Measurements from ENCODE around the gene AIFM2.

DNA sequence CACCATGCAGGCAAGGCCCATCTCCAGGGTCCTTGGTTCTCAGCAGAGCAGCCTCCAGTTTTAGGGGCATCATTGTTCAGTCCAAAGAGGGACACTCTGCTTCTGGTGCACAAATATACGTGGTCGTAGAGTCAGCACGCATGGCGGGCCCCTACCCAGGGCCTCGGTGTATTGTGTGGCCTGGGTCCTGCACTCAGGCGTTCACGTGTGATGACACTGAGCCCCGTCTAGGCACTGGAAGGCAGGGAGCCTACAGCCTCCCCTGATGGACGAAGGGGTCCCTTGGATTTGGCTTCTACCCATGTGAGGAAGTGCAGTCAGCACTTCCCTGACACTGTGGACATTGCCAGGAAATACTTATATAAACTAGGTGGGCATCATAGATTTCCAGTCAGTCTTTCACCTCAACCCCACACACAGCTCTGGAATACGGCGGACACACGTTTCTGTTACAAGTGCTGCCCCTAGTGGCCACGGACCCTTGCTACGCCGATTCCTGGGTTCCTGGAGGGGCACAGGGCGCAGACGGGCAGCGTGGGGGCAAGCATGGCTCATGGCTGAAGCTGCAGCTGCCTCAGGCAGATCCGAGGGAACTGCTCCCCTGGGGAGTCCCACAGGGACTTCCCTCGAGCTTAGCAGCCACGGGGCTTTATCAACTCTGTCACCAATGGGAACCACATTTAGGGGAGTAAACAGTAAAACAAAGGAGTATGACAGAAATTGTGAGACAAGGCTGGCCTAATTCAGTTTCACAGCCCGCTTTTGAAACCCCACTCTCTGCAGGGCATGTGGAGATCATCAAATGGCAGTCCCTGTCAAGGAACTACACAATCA lies 25.4 kb downstream of the AIFM2 start:
- TF ChIP-seq, protein P1, sequence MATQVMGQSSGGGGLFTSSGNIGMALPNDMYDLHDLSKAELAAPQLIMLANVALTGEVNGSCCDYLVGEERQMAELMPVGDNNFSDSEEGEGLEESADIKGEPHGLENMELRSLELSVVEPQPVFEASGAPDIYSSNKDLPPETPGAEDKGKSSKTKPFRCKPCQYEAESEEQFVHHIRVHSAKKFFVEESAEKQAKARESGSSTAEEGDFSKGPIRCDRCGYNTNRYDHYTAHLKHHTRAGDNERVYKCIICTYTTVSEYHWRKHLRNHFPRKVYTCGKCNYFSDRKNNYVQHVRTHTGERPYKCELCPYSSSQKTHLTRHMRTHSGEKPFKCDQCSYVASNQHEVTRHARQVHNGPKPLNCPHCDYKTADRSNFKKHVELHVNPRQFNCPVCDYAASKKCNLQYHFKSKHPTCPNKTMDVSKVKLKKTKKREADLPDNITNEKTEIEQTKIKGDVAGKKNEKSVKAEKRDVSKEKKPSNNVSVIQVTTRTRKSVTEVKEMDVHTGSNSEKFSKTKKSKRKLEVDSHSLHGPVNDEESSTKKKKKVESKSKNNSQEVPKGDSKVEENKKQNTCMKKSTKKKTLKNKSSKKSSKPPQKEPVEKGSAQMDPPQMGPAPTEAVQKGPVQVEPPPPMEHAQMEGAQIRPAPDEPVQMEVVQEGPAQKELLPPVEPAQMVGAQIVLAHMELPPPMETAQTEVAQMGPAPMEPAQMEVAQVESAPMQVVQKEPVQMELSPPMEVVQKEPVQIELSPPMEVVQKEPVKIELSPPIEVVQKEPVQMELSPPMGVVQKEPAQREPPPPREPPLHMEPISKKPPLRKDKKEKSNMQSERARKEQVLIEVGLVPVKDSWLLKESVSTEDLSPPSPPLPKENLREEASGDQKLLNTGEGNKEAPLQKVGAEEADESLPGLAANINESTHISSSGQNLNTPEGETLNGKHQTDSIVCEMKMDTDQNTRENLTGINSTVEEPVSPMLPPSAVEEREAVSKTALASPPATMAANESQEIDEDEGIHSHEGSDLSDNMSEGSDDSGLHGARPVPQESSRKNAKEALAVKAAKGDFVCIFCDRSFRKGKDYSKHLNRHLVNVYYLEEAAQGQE (IDR thresholded peaks at IDR 0.05) = no peak
- TF ChIP-seq MAFK (IDR thresholded peaks at IDR 0.05; ENCODE audit: partially characterized antibody) (no peak), ZFP36 (IDR thresholded peaks at IDR 0.05; ENCODE audit: borderline replicate concordance, partially characterized antibody) (no peak), EP300 (IDR thresholded peaks at IDR 0.05) (no peak), SMC3 (IDR thresholded peaks at IDR 0.05) (no peak), POLR2A (IDR thresholded peaks at IDR 0.05; ENCODE audit: low read length) (no peak), MAZ (IDR thresholded peaks at IDR 0.05; ENCODE audit: borderline replicate concordance, low read depth, low read length) (no peak)
- TF ChIP-seq, protein P2, sequence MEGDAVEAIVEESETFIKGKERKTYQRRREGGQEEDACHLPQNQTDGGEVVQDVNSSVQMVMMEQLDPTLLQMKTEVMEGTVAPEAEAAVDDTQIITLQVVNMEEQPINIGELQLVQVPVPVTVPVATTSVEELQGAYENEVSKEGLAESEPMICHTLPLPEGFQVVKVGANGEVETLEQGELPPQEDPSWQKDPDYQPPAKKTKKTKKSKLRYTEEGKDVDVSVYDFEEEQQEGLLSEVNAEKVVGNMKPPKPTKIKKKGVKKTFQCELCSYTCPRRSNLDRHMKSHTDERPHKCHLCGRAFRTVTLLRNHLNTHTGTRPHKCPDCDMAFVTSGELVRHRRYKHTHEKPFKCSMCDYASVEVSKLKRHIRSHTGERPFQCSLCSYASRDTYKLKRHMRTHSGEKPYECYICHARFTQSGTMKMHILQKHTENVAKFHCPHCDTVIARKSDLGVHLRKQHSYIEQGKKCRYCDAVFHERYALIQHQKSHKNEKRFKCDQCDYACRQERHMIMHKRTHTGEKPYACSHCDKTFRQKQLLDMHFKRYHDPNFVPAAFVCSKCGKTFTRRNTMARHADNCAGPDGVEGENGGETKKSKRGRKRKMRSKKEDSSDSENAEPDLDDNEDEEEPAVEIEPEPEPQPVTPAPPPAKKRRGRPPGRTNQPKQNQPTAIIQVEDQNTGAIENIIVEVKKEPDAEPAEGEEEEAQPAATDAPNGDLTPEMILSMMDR (IDR thresholded peaks at IDR 0.05) = peak; percentile 52
- TF ChIP-seq, protein P3, sequence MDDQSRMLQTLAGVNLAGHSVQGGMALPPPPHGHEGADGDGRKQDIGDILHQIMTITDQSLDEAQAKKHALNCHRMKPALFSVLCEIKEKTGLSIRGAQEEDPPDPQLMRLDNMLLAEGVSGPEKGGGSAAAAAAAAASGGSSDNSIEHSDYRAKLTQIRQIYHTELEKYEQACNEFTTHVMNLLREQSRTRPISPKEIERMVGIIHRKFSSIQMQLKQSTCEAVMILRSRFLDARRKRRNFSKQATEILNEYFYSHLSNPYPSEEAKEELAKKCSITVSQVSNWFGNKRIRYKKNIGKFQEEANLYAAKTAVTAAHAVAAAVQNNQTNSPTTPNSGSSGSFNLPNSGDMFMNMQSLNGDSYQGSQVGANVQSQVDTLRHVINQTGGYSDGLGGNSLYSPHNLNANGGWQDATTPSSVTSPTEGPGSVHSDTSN (IDR thresholded peaks at IDR 0.05) = no peak
